Osteocyte (in vitro differentiated cells): ENCODE results near the gene TACC2. TPM values are rescaled to one million over a fixed set of nuclear protein-coding genes. Genes with fewer than 3 reads are reported as not detected.

ENCODE experiments used
- DNase-seq: peaks from one replicate; pipeline ENCODE4 v3.0.0; 2021; ENCODE audit warnings: mixed read lengths; ENCODE audit not compliant: unreplicated experiment; ENCODE audit errors: extremely low spot score
- H3K27ac Mint-ChIP-seq: one replicate; pipeline ENCODE4 v1.8.0; 2021; ENCODE audit warnings: mild to moderate bottlenecking, mixed read lengths; ENCODE audit not compliant: unreplicated experiment
- H3K27me3 Mint-ChIP-seq: one replicate; pipeline ENCODE4 v1.8.0; 2021; ENCODE audit warnings: mixed read lengths; ENCODE audit not compliant: unreplicated experiment
- H3K36me3 Mint-ChIP-seq: one replicate; pipeline ENCODE4 v1.8.0; 2021; ENCODE audit warnings: mixed read lengths; ENCODE audit not compliant: unreplicated experiment
- H3K4me1 Mint-ChIP-seq: one replicate; pipeline ENCODE4 v1.8.0; 2021; ENCODE audit warnings: mixed read lengths; ENCODE audit not compliant: unreplicated experiment
- H3K4me3 Mint-ChIP-seq: one replicate; pipeline ENCODE4 v1.8.0; 2021; ENCODE audit warnings: mild to moderate bottlenecking, moderate library complexity, mixed read lengths; ENCODE audit not compliant: unreplicated experiment
- H3K9me3 Mint-ChIP-seq: one replicate; pipeline ENCODE4 v1.8.0; 2021; ENCODE audit warnings: mixed read lengths; ENCODE audit not compliant: unreplicated experiment
- CTCF ChIP-seq: fragments of 200-600 bp; sonication (generic); IDR thresholded peaks from 2 replicates; pipeline ENCODE4 v1.5.0; 2021; ENCODE audit warnings: antibody characterized with exemption, mild to moderate bottlenecking, moderate library complexity
- total RNA-seq: library from RNA; stranded (reverse); gene quantifications from 2 replicates; pipeline ENCODE4 v1.2.1, GENCODE V29; 2021

TACC2 gene
- total RNA-seq, 1 donor from 2014 or later: 64.2 TPM

GRCh38 chr10:121949049-121949448 is 39.9 kb upstream of the TACC2 start:
- H3K27me3 Mint-ChIP-seq: no peaks in the 10 kb centered on the region
- no peaks in the 10 kb centered on the region for H3K9me3 Mint-ChIP-seq

GRCh38 chr10:121949451-121949850 is 39.5 kb upstream of the TACC2 start:
- Mint-ChIP-seq H3K4me1 (no peaks in the 10 kb centered on the region), H3K27ac (no peak overlapping the region), H3K9me3 (no peaks in the 10 kb centered on the region), H3K36me3 (peaks cover 10% of the 10 kb centered on the region), H3K27me3 (no peaks in the 10 kb centered on the region), H3K4me3 (no peak overlapping the region)
- TF ChIP-seq CTCF: no peak
- no peak for DNase-seq

More at GRCh38 chr10:121949049-121949448, 39.9 kb upstream of the TACC2 start:
- no peak overlapping the region for H3K27ac Mint-ChIP-seq
- DNase-seq: no peak
- no peaks in the 10 kb centered on the region for H3K4me1 Mint-ChIP-seq
- no peak overlapping the region for H3K4me3 Mint-ChIP-seq
- TF ChIP-seq CTCF: no peak
- peaks cover 10% of the 10 kb centered on the region for H3K36me3 Mint-ChIP-seq

- Mint-ChIP-seq H3K27ac (no peak overlapping the region), H3K4me1 (no peaks in the 10 kb centered on the region), H3K27me3 (no peaks in the 10 kb centered on the region), H3K36me3 (peaks cover 21% of the 10 kb centered on the region), H3K4me3 (no peak overlapping the region), H3K9me3 (no peaks in the 10 kb centered on the region)
- TF ChIP-seq CTCF: no peak
- DNase-seq: peak; percentile 51
These were observed 36.7 kb upstream of the TACC2 start for GRCh38 chr10:121952226-121952625.

- H3K4me3 Mint-ChIP-seq: no peak overlapping the region
- no peak for TF ChIP-seq CTCF
- peaks cover 26% of the 10 kb centered on the region for H3K36me3 Mint-ChIP-seq
- no peak overlapping the region for H3K27ac Mint-ChIP-seq
- no peaks in the 10 kb centered on the region for H3K9me3 Mint-ChIP-seq
- H3K27me3 Mint-ChIP-seq: no peaks in the 10 kb centered on the region
- no peaks in the 10 kb centered on the region for H3K4me1 Mint-ChIP-seq
- DNase-seq: no peak
These were observed 32.6 kb upstream of the TACC2 start for GRCh38 chr10:121956111-121957061.

- peaks cover 24% of the 10 kb centered on the region for H3K36me3 Mint-ChIP-seq
- no peak overlapping the region for H3K4me3 Mint-ChIP-seq
- no peaks in the 10 kb centered on the region for H3K27me3 Mint-ChIP-seq
- H3K9me3 Mint-ChIP-seq: no peaks in the 10 kb centered on the region
- H3K27ac Mint-ChIP-seq: no peak overlapping the region
- H3K4me1 Mint-ChIP-seq: no peaks in the 10 kb centered on the region
- DNase-seq: no peak
- TF ChIP-seq CTCF: no peak
These were observed 29.3 kb upstream of the TACC2 start for GRCh38 chr10:121959671-121960070.
